Measurements from ENCODE around the gene KRTAP10-1.

DNA sequence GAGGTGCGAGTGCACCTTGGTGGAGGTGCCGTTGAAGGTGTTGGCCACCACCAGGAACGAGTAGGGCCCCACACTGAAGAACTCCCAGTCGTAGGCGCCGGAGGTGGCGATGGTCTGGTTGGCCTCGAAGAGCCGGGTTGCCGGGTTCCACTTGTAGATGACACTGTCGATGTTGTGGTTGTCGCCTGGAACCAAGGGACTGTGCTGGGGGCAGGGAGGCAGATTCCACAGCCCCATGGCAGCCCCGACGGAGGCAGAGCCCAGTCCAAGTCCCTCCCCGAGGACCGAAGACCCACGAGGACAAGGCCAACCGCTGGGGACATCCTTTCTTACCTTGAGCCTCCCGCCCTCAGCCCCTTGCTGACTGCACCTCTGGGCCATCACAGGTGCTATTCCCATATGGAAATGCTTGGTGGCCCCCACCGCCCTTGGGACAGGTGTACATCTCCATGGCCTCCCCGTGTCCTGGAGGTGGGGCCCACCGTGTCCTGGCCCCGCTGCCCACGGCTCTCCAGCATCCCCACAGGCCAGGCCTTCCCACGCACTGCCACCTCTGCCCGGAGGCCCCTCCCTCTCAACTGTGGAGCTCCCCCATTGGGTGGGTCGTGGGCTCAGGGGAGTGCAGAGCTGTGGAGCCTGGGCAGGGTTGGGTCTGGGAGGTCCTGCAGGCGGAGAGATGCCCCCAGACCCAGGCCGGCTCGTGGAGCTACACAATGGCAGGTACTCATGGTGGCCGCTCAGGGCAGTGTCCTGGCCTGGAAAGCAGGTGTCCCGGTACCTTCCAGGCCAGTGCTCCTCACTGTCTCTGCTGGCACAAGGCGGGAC lies 17.9 kb downstream of the KRTAP10-1 start:
- TF ChIP-seq, protein P1, sequence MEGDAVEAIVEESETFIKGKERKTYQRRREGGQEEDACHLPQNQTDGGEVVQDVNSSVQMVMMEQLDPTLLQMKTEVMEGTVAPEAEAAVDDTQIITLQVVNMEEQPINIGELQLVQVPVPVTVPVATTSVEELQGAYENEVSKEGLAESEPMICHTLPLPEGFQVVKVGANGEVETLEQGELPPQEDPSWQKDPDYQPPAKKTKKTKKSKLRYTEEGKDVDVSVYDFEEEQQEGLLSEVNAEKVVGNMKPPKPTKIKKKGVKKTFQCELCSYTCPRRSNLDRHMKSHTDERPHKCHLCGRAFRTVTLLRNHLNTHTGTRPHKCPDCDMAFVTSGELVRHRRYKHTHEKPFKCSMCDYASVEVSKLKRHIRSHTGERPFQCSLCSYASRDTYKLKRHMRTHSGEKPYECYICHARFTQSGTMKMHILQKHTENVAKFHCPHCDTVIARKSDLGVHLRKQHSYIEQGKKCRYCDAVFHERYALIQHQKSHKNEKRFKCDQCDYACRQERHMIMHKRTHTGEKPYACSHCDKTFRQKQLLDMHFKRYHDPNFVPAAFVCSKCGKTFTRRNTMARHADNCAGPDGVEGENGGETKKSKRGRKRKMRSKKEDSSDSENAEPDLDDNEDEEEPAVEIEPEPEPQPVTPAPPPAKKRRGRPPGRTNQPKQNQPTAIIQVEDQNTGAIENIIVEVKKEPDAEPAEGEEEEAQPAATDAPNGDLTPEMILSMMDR (IDR thresholded peaks at IDR 0.05; ENCODE audit: insufficient read depth, low read length, poor library complexity, severe bottlenecking): no peak
- TF ChIP-seq EZH2phosphoT487 (conservative IDR thresholded peaks at IDR 0.05; ENCODE audit: low read length): no peak

All from SU-DHL-6 (cell line).